ENCODE results near the gene ZNF318.

Gene ZNF318

GRCh38 chr6:43338243-43338642, 31.2 kb downstream of the ZNF318 start:
- no peak for DNase-seq (ENCODE audit: low read depth, low spot score)
- no peak overlapping the region for H3K4me3 ChIP-seq (ENCODE audit: low read depth, low read length)
- TF ChIP-seq CTCF (IDR thresholded peaks at IDR 0.05; ENCODE audit: low read depth, low read length): no peak
- in situ Hi-C loops (cut with HindIII; ENCODE audit: low sequenced_read_pairs): no loop called here

- in situ Hi-C loops (cut with HindIII; ENCODE audit: low sequenced_read_pairs): no loop called here
- no peak for DNase-seq (ENCODE audit: low read depth, low spot score)
- H3K4me3 ChIP-seq (ENCODE audit: low read depth, low read length): no peak overlapping the region
- TF ChIP-seq CTCF (IDR thresholded peaks at IDR 0.05; ENCODE audit: low read depth, low read length): no peak
Measured at GRCh38 chr6:43336382-43336781, 33.1 kb downstream of the ZNF318 start.

GRCh38 chr6:43335469-43335868, 34.0 kb downstream of the ZNF318 start:
- in situ Hi-C loops (cut with HindIII; ENCODE audit: low sequenced_read_pairs): no loop called here
- H3K4me3 ChIP-seq (ENCODE audit: low read depth, low read length): no peak overlapping the region
- DNase-seq (ENCODE audit: low read depth, low spot score): no peak
- TF ChIP-seq CTCF (IDR thresholded peaks at IDR 0.05; ENCODE audit: low read depth, low read length): no peak

- no peak overlapping the region for H3K4me3 ChIP-seq (ENCODE audit: low read depth, low read length)
- in situ Hi-C loops (cut with HindIII; ENCODE audit: low sequenced_read_pairs): no loop called here
- DNase-seq (ENCODE audit: low read depth, low spot score): peak; percentile 64
- TF ChIP-seq CTCF (IDR thresholded peaks at IDR 0.05; ENCODE audit: low read depth, low read length): peak; percentile 61
Measured at GRCh38 chr6:43334466-43335095, 34.9 kb downstream of the ZNF318 start.

- TF ChIP-seq CTCF (IDR thresholded peaks at IDR 0.05; ENCODE audit: low read depth, low read length): no peak
- in situ Hi-C loops (cut with HindIII; ENCODE audit: low sequenced_read_pairs): no loop called here
- DNase-seq (ENCODE audit: low read depth, low spot score): no peak
- H3K4me3 ChIP-seq (ENCODE audit: low read depth, low read length): no peak overlapping the region
Measured at GRCh38 chr6:43331891-43332290, 37.6 kb downstream of the ZNF318 start.

GRCh38 chr6:43331470-43331869, 38.0 kb downstream of the ZNF318 start:
- no peak overlapping the region for H3K4me3 ChIP-seq (ENCODE audit: low read depth, low read length)
- DNase-seq (ENCODE audit: low read depth, low spot score): no peak
- in situ Hi-C loops (cut with HindIII; ENCODE audit: low sequenced_read_pairs): no loop called here
- no peak for TF ChIP-seq CTCF (IDR thresholded peaks at IDR 0.05; ENCODE audit: low read depth, low read length)

Data from astrocyte of the spinal cord (primary cell).